Natural killer cell (primary cell): ENCODE measurements around the gene LUC7L3. TPM values are rescaled to one million over a fixed set of nuclear protein-coding genes. Genes with fewer than 3 reads are reported as not detected.

Source experiments
- ATAC-seq, 3 donors: fragments of 150-1000 bp in 2 of 3; fragments of 200-7000 bp in 1 of 3; cut with Tn5 transposase; 1 replicate in 1 of 3; 2 replicates in 2 of 3; pipeline ENCODE4 v1.10.0; 2021; ENCODE audit warnings: mild to moderate bottlenecking in 2 of 3, moderate library complexity in 2 of 3
- DNase-seq, 2 donors: peaks; one replicate each; pipeline versions ENCODE4 v3.0.0 to v3.0.0-alpha.2; 2013 to 2021; ENCODE audit warnings: mixed read lengths in 1 of 2
- H3K27ac ChIP-seq: one replicate; pipeline ENCODE4 v1.5.1; 2013; ENCODE audit warnings: mild to moderate bottlenecking, low read length
- H3K27me3 ChIP-seq: one replicate; pipeline ENCODE4 v1.6.1; 2013; ENCODE audit warnings: low read length; ENCODE audit not compliant: control insufficient read depth, insufficient read depth
- H3K36me3 ChIP-seq: one replicate; pipeline ENCODE4 v1.6.1; 2013; ENCODE audit warnings: low read length; ENCODE audit not compliant: control insufficient read depth, insufficient read depth
- H3K4me1 ChIP-seq: one replicate; pipeline ENCODE4 v1.6.1; 2013; ENCODE audit warnings: low read length; ENCODE audit not compliant: control insufficient read depth, insufficient read depth
- H3K4me3 ChIP-seq: one replicate; pipeline ENCODE4 v1.5.1; 2013; ENCODE audit warnings: low read length
- H3K9me3 ChIP-seq: one replicate; pipeline ENCODE4 v1.6.1; 2013; ENCODE audit warnings: low read length; ENCODE audit not compliant: control insufficient read depth, insufficient read depth
- H3K27ac Mint-ChIP-seq, 2 donors: one replicate each; pipeline ENCODE4 v1.8.0; 2022; ENCODE audit warnings: mild to moderate bottlenecking in 2 of 2, mixed read lengths in 2 of 2, moderate library complexity in 1 of 2
- H3K27me3 Mint-ChIP-seq, 2 donors: one replicate each; pipeline ENCODE4 v1.8.0; 2022; ENCODE audit warnings: low read depth in 2 of 2, mixed read lengths in 2 of 2
- H3K36me3 Mint-ChIP-seq: one replicate; pipeline ENCODE4 v1.8.0; 2022; ENCODE audit warnings: mixed read lengths
- H3K4me1 Mint-ChIP-seq, 2 donors: one replicate each; pipeline ENCODE4 v1.8.0; 2022; ENCODE audit warnings: mixed read lengths in 2 of 2
- H3K4me3 Mint-ChIP-seq: one replicate; pipeline ENCODE4 v1.8.0; 2022; ENCODE audit warnings: mild to moderate bottlenecking, moderate library complexity, mixed read lengths
- H3K9me3 Mint-ChIP-seq, 2 donors: one replicate each; pipeline ENCODE4 v1.8.0; 2022; ENCODE audit warnings: mixed read lengths in 2 of 2
- WGBS: methylation state at CpG from one replicate; pipeline ENCODE4 v1.1.7; 2013; ENCODE audit warnings: missing lambda C conversion rate; ENCODE audit not compliant: insufficient coverage; 5-methylcytosine and 5-hydroxymethylcytosine counted together
- intact Hi-C: fragments of 100-400 bp; cut with micrococcal nuclease; formaldehyde crosslinking; loops from one replicate; pipeline ENCODE4 v1.14.2; 2022
- total RNA-seq, 4 donors: library from RNA; stranded (reverse); fragments of 120-200 nt in 1 of 4; gene quantifications; one replicate each; pipeline versions ENCODE4 v1.2.3 to v1.2.4, GENCODE V29; 2013 to 2022
- TF ChIP-seq, protein P1 (sequence below): fragments of 200-600 bp; IDR thresholded peaks from one replicate; pipeline ENCODE4 v1.8.0; 2022; ENCODE audit warnings: antibody characterized with exemption

The LUC7L3 gene
- total RNA-seq, 3 donors from 2014 or later (not counting 1 experiment from before 2014, with no cell fraction given) = 152 to 213 (median 196) TPM

DNA sequence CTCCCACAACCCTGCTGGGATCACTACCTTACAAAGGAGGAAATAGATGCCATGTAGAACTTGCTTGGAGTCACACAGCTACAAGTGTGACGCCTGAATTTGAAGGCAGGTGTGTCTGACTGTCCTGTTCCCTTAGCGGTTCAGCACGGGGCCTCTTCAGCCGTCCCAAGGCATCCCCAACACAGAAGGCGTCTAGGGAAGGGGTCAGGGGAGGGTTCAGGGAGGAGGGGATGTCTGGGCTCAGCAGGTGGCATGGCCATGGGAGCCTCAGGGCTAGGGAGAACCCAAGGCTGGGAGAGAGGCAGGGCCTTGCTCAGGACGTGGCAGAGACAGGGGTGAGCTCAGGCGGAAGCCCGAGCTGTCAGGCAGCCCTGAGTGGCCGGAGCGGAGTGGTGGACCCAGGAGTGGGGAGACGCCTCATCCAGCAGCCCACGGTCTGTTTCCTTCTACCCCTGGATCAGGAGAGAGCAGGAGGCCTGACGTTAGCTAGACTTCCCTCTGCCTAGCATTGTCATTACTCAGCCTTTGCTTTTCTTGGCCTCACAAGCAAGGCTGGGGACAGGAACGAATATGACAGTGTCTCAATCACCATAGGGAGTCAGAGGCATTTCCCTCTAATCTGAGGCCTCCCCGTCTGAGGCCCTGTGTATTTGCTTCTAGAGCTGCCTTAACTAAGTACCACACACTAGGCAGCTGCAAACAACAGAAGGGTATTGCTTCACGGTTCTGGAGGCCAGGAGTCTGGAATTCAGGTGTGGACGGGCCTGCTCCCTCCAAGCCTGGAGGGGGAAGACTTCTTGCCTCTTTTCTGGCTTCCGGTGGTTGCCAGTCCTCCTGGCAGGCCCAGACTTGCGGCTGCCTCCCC is 79.3 kb downstream of the LUC7L3 start:
- no peaks in the 10 kb centered on the region for H3K36me3 Mint-ChIP-seq
- no peak overlapping the region for H3K27ac Mint-ChIP-seq
- H3K4me1 Mint-ChIP-seq = no peaks in the 10 kb centered on the region
- H3K4me3 ChIP-seq = no peak overlapping the region
- H3K4me3 Mint-ChIP-seq = no peak overlapping the region
- H3K27me3 Mint-ChIP-seq = no peaks in the 10 kb centered on the region
- no peaks in the 10 kb centered on the region for H3K27me3 ChIP-seq
- no peaks in the 10 kb centered on the region for H3K4me1 ChIP-seq
- H3K27ac ChIP-seq = no peak overlapping the region
- intact Hi-C loops = no loop called here
- ATAC-seq = no peak
- 91% methylated on average over 19 of the region's 19 CpGs for WGBS
- TF ChIP-seq, protein P1, sequence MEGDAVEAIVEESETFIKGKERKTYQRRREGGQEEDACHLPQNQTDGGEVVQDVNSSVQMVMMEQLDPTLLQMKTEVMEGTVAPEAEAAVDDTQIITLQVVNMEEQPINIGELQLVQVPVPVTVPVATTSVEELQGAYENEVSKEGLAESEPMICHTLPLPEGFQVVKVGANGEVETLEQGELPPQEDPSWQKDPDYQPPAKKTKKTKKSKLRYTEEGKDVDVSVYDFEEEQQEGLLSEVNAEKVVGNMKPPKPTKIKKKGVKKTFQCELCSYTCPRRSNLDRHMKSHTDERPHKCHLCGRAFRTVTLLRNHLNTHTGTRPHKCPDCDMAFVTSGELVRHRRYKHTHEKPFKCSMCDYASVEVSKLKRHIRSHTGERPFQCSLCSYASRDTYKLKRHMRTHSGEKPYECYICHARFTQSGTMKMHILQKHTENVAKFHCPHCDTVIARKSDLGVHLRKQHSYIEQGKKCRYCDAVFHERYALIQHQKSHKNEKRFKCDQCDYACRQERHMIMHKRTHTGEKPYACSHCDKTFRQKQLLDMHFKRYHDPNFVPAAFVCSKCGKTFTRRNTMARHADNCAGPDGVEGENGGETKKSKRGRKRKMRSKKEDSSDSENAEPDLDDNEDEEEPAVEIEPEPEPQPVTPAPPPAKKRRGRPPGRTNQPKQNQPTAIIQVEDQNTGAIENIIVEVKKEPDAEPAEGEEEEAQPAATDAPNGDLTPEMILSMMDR = no peak
- DNase-seq = no peak
- H3K36me3 ChIP-seq = no peaks in the 10 kb centered on the region
- H3K9me3 ChIP-seq = no peaks in the 10 kb centered on the region
- H3K9me3 Mint-ChIP-seq = no peaks in the 10 kb centered on the region

DNA sequence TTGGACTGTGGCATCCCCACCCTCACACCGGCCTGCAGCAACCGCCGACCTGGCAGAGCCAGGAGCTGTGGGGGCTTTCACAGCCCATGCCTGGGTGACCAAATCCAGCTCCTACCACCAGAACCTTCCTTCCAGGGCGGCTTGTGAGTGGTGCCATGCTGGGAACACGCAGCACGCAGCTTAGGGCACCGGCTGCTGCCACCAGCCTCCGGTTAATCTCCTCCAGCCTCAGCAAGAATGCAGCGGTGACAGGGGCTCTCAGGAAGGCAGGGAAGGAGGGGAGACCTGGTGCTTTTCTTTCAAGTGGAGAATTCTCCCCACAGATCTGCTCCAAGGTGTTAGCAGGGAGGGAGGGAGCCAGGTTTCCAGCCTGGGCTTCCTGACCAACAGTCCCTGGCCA is 80.2 kb downstream of the LUC7L3 start:
- ATAC-seq (no peak), DNase-seq (no peak)
- Mint-ChIP-seq H3K4me3 (no peak overlapping the region), H3K27ac (no peak overlapping the region), H3K4me1 (no peaks in the 10 kb centered on the region), H3K27me3 (no peaks in the 10 kb centered on the region), H3K36me3 (no peaks in the 10 kb centered on the region), H3K9me3 (no peaks in the 10 kb centered on the region)
- Histone ChIP-seq H3K27ac (no peak overlapping the region), H3K27me3 (no peaks in the 10 kb centered on the region), H3K4me1 (no peaks in the 10 kb centered on the region), H3K4me3 (no peak overlapping the region), H3K36me3 (no peaks in the 10 kb centered on the region), H3K9me3 (no peaks in the 10 kb centered on the region)
- intact Hi-C loops = no loop called here
- 87% methylated on average over 9 of the region's 9 CpGs for WGBS
- TF ChIP-seq, protein P1 = no peak

DNA sequence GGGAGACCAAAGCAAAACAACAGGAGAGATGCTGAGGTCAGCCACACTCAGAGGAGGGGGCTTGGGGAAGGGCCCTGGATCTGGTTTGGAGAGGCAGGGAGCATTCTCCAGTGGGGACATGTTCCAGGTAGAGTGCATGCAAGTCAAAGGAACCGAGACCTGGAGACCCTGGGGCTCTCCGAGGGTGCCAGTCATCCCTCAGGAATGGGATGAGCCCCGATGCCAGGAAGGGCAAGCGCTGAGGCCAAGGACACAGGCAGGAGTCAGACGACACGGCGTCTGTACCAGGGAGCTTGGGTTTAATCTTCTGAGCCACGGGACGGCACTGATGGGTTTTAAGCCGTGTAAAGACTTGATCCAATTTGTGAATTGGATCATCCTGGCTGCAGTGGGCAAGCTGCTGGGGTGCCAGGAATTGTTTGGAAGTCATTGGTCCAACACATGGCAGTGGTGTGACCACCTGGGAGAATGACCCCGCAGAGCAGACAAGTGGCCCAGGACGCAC is 80.8 kb downstream of the LUC7L3 start:
- Mint-ChIP-seq H3K9me3 (no peaks in the 10 kb centered on the region), H3K27me3 (no peaks in the 10 kb centered on the region), H3K4me1 (no peaks in the 10 kb centered on the region), H3K36me3 (no peaks in the 10 kb centered on the region), H3K27ac (no peak overlapping the region), H3K4me3 (no peak overlapping the region)
- Histone ChIP-seq H3K9me3 (no peaks in the 10 kb centered on the region), H3K27me3 (no peaks in the 10 kb centered on the region), H3K4me1 (no peaks in the 10 kb centered on the region), H3K4me3 (no peak overlapping the region), H3K36me3 (no peaks in the 10 kb centered on the region), H3K27ac (no peak overlapping the region)
- DNase-seq = no peak
- TF ChIP-seq, protein P1 = no peak
- no peak for ATAC-seq
- intact Hi-C loops = no loop called here
- 93% methylated on average over 12 of the region's 12 CpGs for WGBS
